ENCODE results near the gene SSR4. TPM values are rescaled to one million over a fixed set of nuclear protein-coding genes. Genes with fewer than 3 reads are reported as not detected.
"Not testable (repeated sequence)": the region's sequence is repeated elsewhere in the genome, so short reads cannot be mapped to it uniquely, and the experiment has no call there.

Gene SSR4
- 100 to 1,000 TPM; 141 to 189 (median 155) TPM for polyA plus RNA-seq (ENCODE audit: insufficient read length in 4 of 4)

DNA sequence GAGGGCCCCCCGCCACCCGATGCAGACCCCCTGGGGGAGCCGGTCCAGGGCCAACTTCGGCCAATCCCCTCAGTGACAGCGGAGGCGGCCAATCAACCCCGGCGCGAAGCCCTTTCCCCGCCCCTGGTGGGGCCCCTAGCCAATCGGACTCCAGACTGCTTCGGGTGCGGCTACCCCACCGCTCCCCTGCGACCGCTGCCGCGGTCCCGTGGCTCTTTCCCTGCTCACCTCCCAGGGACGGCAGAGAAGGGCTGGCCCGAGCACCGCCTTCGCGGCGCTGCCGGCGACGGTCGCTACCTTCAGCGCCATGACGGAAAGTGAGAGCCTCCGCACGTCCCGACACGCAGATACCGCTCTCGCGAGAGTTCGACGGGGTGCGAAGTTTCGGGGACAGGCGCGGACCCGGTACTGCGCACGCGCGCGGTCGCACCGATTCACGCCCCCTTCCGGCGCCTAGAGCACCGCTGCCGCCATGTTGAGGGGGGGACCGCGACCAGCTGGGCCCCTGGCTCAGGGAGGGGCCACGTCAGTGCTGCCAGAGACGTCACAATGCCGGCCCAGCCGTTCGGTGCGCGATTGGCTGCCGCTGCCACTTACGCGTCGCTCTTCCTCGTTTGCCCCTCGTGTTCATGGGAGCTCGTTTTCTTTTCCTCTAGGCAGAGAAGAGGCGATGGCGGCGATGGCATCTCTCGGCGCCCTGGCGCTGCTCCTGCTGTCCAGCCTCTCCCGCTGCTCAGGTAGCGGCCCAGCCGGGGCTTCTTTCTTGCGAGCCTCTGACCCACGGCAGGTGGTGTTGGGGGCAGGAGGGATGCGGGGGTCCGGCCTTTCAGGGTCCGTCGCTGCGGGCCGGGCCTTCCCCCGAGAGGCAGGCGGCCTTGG lies at the start of gene SSR4, which contains the start of gene IDH3G:
Gene SSR4, plus strand, starts transcription at position 651 of the 879 bp plus-strand sequence. Its CDS starts 20 bp downstream, at position 671.
Gene IDH3G, minus strand, starts transcription at position 358 of the 879 bp plus-strand sequence. Its CDS starts 49 bp downstream, at position 309.
- peak; percentile 81 to 89 (median 86) for DNase-seq (ENCODE audit: low read depth in 4 of 4, low spot score in 3 of 4)

DNA sequence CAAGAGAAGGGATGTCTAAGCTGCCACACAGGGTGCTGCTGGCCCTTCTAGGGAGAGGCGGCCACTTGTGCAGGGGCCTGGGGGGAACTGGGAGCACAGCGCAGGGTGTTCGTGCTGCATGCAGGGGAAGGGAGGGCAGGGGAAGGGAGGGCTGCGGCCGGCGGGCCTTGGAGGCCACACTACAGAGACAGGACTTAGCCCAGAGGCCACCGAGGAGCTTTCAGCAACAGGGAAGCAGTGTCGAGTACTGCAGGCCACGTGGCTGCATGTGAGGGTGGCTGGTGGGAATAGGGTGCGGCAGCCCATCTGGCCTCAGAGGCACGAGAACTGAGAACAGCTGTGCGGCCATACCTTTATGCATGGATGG lies 49.4 kb upstream of the SSR4 start:
- DNase-seq (ENCODE audit: low read depth in 4 of 4, low spot score in 3 of 4): not testable (repeated sequence)

DNA sequence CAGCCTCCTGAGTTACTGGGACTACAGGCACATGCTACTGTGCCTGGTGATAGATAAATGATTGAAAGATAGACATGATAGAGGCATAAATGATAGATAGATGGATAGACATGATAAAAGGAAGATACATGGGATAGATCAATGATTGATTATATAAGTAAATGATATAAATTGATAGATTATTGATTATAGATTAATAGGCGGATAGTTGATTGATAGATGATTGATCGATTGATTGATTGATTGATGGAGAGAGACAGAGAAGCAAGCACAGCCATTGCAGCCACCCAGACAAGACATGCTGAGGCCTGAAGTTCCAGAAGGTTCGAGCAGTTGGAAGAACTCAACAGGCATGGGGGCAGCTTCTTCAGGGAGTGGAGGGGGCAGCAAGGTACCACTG lies 48.1 kb upstream of the SSR4 start:
- no peak for DNase-seq (ENCODE audit: low read depth in 4 of 4, low spot score in 3 of 4)

DNA sequence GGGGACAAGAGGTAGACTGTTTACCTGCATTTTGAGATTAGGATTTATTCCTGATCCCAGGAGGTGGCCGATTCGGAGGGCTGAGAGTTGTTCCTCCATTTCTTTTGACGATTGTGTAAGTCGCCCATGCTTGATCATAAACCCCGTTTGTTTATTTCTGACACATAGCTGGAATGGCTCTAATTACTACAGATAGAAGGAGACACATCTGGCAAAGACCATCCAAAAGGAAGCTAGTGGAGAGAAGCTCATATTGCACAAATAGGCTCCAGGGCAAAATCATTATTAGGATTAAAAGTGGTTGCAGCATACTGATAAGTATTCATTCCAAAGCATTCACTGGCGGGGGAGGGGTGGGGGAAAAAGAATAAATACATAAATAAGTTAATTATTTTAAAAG lies 47.5 kb upstream of the SSR4 start:
- not testable (repeated sequence) for DNase-seq (ENCODE audit: low read depth in 4 of 4, low spot score in 3 of 4)

DNA sequence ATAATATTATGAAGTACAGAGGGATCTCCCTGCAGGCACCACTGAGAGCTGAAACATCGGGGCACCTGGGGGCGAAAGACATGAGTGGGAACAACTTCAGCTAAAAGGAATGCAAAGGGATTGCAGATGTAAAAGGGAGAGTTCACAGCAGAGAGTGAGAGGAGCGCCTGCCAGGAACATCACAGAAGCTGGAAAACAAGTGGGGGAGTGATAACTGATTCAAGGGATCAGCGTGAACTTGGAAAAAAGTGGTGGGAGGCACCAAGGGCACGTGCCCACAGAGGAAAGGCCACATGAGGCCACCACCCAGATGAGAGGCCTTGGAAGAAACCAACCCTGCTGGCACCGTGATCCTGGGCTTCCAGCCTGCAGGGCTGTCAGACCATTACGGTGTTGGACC lies 45.5 kb upstream of the SSR4 start:
- DNase-seq (ENCODE audit: low read depth in 4 of 4, low spot score in 3 of 4): not testable (repeated sequence)

DNA sequence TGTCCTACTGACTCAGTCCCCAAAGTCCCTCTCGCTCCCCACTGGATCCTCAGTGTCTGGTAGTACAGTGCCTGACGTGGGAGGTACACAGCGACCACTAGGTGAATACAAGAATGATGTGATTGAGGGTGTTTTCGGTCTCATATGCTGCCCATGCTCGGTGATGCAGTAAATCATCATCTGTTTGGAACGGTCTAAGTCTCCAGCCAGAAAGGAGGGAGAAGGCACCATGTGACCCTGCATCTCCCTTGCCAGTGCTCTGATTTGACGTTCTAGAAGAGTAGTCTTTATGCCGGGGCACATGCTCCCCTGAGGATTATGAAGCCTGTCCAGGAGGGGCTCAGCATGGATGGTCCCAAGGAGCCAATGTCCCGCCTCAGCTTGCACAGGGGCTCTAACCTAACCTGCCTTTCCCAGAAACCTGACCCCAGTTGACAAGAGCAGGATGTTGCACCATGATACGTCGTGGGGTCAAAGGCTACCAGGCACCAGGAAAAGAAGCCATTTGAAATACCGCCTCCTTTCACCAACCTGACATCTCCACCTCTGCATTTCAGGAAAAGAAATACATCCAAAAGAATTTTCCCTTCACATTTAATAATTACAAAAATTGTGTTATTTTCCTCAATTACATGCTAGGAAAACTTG lies 44.2 kb upstream of the SSR4 start:
- DNase-seq (ENCODE audit: low read depth in 4 of 4, low spot score in 3 of 4): no peak

DNA sequence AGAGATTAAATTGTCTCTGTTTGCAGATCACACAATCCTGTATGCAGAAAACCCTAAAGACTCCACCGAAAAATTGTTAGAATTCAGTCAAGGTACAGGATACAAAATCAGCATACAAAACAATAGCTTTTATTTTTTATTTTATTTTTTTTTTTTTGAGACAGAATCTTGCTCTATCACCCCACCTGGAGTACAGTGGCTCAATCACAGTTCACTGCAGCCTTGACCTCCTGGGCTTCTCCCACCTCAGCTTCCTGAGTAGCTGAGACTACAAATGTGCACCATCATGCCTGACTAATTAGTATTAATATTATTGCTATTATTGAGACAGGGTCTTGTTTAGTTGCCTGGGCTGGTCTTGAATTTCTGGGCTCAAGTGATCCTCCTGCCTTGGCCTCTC lies 39.3 kb upstream of the SSR4 start:
- DNase-seq (ENCODE audit: low read depth in 4 of 4, low spot score in 3 of 4): no peak

DNA sequence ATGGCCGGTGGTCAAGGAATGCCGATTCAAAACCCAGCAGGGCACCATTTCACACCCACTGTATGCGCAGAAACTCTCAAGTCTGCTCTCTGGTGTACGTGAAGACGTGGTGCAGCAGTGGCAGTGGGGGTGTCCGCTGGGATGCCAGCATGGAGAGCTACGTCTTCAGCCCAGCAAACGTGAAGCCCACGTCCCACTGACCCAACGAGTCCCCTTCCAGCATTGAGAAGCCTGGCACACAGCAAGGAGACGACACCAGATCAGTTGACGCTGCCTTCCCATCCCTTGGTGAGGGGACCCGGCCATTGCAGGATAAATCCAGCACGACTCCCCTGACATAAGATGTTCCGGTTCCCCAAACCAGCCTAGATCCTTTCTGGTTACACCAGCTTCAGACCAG lies 32.6 kb upstream of the SSR4 start:
- no peak for DNase-seq (ENCODE audit: low read depth in 4 of 4, low spot score in 3 of 4)

DNA sequence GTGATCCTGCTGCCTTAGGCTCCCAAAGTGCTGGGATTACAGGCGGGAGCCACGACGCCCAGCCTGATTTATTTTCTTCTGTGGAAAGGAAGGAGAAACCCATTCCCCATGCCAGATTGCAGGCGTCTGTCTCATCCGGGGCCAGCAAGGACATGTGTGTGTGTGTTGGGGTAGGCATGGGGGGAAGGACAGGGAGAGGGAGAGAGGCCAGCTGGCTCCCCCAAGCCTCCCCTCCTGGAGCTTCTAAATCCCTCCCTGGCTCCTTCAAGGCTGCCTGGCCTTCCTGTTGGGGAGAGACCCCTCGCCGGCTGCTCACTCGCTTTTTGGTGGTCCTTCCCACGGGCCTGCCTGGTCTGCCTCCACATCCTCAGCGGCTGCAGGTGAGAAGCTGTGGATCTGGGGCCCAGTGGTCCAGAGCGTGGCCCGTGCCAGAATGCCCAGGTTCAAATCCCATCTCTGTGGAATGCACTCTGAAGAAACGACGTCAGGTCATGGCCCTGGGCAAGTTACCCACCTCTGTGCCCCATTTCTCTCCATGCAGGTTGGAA lies 31.8 kb upstream of the SSR4 start:
- DNase-seq (ENCODE audit: low read depth in 4 of 4, low spot score in 3 of 4): no peak

DNA sequence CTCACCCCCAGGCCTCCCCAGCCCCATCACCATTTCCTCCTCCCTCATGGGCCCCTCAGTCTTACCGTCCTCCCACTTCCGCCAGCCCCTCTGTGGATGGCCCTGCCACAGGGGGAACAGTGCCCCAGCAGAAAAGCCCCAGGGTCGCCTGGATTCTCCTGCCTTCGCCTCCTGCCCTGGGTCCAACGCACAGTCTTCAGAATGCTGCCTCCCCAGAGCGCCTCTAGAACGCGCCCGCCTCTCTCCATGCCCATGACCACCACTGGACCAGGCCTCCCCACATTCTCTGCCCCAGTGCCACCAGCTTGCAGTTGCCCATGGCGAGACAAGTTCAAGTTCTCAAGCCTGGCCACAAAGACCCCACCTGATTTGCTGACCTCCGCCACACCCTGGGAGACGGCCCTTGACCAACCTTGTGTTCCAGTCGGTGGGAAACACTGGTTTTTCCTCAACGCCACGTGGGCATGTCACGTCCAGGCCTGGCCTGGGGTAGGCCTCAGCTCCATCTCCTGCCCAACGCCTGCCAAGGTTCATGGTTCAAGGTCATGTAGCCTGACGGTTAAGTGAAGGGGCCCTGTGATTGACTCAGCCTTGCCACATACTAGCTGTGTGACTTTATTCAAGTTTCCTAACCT lies 31.1 kb upstream of the SSR4 start:
- DNase-seq (ENCODE audit: low read depth in 4 of 4, low spot score in 3 of 4): no peak

DNA sequence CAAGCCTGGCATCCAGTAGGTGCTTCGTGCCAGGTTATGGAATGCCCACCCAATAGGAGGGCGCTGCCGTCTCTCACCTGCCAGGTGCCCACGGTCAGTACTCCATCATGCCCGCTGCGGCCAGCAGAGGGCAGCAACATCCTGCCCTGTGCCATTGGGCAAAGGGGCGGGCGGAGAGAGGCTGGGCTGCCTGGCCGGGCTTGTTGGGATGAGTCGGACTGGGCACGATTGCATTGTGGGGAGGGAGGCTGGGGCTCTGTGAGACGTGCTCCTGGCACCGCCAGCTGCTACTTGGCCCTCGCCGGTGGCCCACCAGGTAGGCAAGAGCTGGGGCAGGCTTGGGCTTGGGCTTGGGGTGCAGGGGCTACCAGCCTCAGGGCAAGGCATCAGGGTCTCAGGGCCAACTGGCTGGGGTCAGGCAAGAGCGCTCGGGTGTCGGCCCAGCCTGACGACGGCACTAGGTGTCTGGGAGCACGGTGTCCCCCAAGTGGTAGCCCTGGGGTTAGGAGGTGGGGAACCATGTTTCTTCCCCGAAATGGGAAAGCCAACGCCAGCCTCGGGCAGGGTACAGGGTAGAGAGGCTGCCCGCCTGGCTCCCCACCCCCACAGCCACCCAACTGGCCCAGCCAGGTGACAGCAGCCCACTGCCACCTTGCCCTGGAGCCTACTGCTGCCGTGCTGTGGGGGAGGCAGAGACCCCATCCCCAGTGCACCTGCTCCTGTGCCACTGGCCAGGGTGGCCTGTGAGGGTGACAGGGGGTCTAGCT lies 30.3 kb upstream of the SSR4 start, which contains the start of gene PLXNB3:
Gene PLXNB3, plus strand, starts transcription at position 261 of the 767 bp plus-strand sequence. CDS start 1,287 bp downstream, outside the sequence.
- no peak for DNase-seq (ENCODE audit: low read depth in 4 of 4, low spot score in 3 of 4)

DNA sequence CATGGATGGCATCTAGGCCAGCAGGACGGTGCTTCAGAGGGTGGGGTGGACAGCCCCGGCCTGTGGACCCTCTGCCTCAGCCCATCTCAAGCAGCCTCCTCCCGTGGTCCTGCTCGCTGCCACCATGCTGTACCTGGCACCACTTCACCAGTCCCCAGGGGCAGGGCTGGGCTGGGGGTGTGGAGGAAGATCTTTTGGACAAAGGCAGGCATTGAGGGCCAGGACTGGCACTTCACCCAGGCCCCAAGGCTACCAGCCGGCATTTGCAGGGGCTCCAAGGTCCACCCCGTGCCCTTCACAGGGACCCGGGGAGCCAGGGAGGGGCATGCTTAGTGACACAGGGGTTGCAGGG lies 29.7 kb upstream of the SSR4 start:
- no peak for DNase-seq (ENCODE audit: low read depth in 4 of 4, low spot score in 3 of 4)

DNA sequence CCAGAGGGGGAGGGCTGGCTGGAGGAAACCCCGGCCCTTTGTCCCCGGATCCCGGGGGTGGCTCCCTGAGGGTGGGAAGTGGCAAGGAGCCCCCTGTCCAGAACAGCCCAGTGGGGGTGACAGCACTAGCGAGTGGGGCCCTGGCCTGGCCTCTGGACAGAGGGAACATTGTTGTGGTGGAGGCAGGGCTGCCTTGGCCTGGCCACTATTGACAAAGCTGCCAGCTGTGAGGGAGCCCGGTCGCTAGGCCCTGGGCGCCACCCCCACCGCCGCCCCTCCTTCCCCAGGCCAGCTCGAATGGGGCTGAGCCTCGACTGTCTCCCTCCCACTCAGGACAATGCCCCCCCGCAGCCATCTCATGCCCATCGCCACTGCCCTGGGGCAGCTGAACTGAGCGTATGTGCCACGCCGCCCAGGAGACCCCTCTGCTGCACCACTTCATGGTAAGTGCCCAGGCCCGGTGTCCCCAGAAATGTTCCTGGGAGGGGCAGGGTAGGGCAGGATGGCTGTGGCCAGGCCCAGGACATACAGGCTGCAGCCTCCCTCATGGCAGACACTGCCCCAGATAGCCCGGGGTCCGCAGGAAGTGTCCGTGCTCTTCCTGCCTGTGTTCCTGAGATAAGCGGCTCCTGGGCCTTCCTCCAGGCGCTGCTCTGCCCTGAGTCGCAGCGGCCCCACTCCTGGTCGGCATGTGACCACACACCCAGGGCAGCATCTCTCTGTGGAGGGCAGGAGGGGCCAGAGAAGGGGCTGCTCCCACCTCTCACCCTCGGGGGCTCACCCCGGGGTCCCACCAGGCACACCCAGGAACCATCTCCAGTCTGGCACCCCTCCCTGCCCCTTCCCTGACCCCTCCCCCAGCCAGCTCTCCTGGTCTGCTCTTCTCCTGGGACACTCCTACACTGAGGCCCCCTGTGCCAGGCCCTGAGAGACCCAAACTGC lies 29.1 kb upstream of the SSR4 start:
- no peak for DNase-seq (ENCODE audit: low read depth in 4 of 4, low spot score in 3 of 4)

DNA sequence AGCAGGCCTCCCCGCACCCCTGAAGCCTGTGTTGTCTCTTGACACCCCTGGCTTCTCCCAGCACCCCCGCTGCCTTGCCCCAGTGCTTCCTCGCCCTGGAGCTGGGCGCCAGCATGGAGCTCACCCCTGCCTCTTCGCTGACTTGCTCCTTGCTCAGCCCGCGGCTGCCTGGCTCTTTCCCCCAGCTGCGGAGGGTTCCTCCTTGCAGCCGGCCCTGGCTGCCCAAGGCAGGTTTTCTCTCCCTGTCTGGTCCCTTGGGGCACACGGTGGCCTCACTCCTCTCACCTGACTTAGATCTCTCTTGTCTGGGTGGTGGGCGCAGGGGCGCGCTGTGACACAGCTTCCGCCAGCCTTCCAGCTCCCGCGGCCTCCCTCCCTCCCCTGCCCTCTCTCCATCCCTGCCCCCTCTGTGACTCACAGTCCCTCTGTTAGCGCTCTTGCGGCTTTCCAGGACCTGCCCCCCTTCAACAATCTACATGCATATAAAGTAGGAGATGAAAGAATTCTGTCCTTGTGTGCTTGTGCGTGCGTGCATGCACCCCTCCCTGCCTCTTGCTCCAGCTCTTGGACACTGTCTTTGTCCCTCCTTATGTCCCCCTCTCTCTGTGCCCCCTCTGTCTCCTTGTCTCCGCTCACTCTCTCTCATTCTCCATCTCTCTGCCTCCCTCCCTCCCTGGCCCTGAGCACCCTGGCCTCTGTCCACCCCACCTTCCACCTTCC lies 28.2 kb upstream of the SSR4 start:
- DNase-seq (ENCODE audit: low read depth in 4 of 4, low spot score in 3 of 4): no peak

DNA sequence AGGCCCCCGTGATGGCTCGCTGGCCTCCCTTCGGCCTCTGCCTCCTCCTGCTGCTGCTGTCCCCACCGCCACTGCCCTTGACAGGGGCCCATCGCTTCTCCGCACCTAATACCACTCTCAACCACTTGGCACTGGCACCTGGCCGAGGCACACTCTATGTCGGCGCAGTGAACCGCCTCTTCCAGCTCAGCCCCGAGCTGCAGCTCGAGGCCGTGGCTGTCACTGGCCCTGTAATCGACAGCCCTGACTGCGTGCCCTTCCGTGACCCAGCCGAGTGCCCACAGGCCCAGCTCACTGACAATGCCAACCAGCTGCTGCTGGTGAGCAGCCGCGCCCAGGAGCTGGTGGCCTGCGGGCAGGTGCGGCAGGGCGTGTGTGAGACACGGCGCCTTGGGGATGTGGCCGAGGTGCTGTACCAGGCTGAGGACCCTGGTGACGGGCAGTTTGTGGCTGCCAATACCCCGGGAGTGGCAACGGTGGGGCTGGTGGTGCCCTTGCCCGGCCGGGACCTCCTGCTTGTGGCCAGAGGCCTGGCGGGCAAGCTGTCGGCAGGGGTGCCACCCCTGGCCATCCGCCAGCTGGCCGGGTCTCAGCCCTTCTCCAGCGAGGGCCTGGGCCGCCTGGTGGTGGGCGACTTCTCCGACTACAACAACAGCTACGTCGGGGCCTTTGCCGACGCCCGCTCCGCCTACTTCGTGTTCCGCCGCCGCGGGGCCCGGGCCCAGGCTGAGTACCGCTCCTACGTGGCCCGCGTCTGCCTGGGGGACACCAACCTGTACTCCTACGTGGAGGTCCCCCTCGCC lies 27.4 kb upstream of the SSR4 start:
- DNase-seq (ENCODE audit: low read depth in 4 of 4, low spot score in 3 of 4): no peak

DNA sequence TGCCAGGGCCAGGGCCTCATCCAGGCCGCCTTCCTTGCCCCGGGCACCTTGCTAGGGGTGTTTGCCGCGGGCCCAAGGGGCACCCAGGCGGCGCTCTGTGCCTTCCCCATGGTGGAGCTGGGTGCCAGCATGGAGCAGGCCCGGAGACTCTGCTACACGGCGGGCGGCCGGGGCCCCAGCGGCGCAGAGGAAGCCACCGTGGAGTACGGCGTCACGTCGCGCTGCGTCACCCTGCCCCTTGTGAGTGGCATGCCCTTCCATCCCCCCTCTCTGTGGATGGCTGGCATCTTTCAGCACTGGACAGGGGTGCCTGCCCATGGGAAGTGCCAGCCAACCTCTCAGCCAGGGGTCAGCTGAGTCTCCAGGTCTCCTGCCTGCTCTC lies 26.8 kb upstream of the SSR4 start:
- no peak for DNase-seq (ENCODE audit: low read depth in 4 of 4, low spot score in 3 of 4)

DNA sequence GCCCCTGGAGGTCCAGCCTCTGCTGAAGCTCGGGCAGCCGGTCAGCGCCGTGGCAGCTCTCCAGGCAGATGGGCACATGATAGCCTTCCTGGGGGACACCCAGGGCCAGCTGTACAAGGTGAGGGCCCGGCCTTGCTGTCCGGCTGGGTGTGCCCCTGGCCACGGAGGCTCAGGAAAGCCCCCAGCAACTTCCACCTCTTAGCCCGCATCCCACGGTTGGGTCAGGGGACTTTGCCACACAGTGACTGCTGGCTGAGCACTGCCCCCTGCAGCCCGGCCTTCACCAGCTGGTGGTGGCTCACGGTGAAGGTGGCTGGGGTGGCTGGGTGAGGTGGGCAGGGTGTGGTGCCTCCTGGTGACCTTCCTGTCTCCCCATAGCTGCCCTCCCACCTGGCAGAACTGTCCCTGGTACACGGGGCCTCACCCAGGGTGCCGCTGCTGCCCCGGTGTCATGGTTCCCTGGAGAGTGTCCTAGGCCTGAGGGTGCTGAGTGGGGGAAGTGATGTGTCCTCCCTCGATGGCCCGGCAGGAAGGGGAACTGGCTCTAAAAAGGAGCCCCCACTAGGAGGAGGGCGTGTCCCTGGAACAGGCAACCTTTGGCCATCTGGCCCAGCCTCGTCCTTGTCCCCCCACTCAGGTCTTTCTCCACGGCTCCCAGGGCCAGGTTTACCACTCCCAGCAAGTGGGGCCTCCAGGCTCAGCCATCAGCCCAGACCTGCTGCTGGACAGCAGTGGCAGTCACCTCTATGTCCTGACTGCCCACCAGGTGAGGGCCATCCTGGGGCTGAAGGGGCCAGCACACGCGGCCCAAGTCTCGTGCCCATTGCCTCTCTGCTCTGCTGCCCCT lies 25.9 kb upstream of the SSR4 start:
- DNase-seq (ENCODE audit: low read depth in 4 of 4, low spot score in 3 of 4): no peak

Data from right renal pelvis (tissue), 4 donors.